ENCODE measurements around the gene MAP2K5. TPM values are rescaled to one million over a fixed set of nuclear protein-coding genes. Genes with fewer than 3 reads are reported as not detected.
A peak's percentile ranks its signal among the peaks of the same experiment; 100 is the strongest.

The MAP2K5 gene
- total and polyA plus RNA-seq, 4 donors = 3.8 to 6.4 (median 5.6) TPM

GRCh38 chr15:67523330-67523729, 19.2 kb upstream of the MAP2K5 start:
- H3K4me3 ChIP-seq (ENCODE audit: low read depth in 1 of 3, low read length in 3 of 3) = no peak overlapping the region

GRCh38 chr15:67524235-67524634, 18.3 kb upstream of the MAP2K5 start:
- TF ChIP-seq FOXA1 (IDR thresholded peaks at IDR 0.05) = no peak
- TF ChIP-seq HNF4A (conservative IDR thresholded peaks at IDR 0.05) = no peak
- no peak for TF ChIP-seq MAX (IDR thresholded peaks at IDR 0.05)
- TF ChIP-seq CTCF (IDR thresholded peaks at IDR 0.05; ENCODE audit: low read depth, low read length, missing input control) = no peak
- no peak for TF ChIP-seq RXRA (IDR thresholded peaks at IDR 0.05)
- no peak for TF ChIP-seq RAD21 (IDR thresholded peaks at IDR 0.05)
- no peak for TF ChIP-seq ATF3 (IDR thresholded peaks at IDR 0.05)
- TF ChIP-seq SP1 (IDR thresholded peaks at IDR 0.05) = no peak
- TF ChIP-seq TAF1 (conservative IDR thresholded peaks at IDR 0.05) = no peak
- no peak for TF ChIP-seq HNF4G (IDR thresholded peaks at IDR 0.05)
- TF ChIP-seq FOXA2 (IDR thresholded peaks at IDR 0.05) = no peak
- H3K36me3 ChIP-seq (ENCODE audit: control insufficient read depth in 4 of 4, insufficient read depth in 3 of 4, low read depth in 1 of 4, low read length in 3 of 4) = peaks cover 0 to 5% (median 1%) of the 10 kb centered on the region in 4 donors
- no peak for DNase-seq (ENCODE audit: low spot score)
- peak overlapping the region in 1 of 2 donors; percentile 9 for H3K9ac ChIP-seq (ENCODE audit: low read depth in 1 of 2, low read length in 2 of 2)
- no peak overlapping the region for H3K4me3 ChIP-seq (ENCODE audit: low read depth in 1 of 3, low read length in 3 of 3)
- H3K9me3 ChIP-seq (ENCODE audit: control insufficient read depth in 4 of 4, low read length in 3 of 4) = no peaks in the 10 kb centered on the region
- H3K27me3 ChIP-seq (ENCODE audit: control insufficient read depth in 4 of 4, insufficient read depth in 4 of 4, low read length in 3 of 4) = no peaks in the 10 kb centered on the region
- peaks cover 0 to 19% (median 7%) of the 10 kb centered on the region in 4 donors for H3K4me1 ChIP-seq (ENCODE audit: control insufficient read depth in 4 of 4, insufficient read depth in 4 of 4, low read length in 3 of 4)
- H3K27ac ChIP-seq (ENCODE audit: low read depth in 1 of 2, low read length in 2 of 2) = no peak overlapping the region

More at GRCh38 chr15:67523330-67523729, 19.2 kb upstream of the MAP2K5 start:
- peaks cover 0 to 19% (median 7%) of the 10 kb centered on the region in 4 donors for H3K4me1 ChIP-seq (ENCODE audit: control insufficient read depth in 4 of 4, insufficient read depth in 4 of 4, low read length in 3 of 4)
- H3K9ac ChIP-seq (ENCODE audit: low read depth in 1 of 2, low read length in 2 of 2) = no peak overlapping the region
- no peaks in the 10 kb centered on the region for H3K27me3 ChIP-seq (ENCODE audit: control insufficient read depth in 4 of 4, insufficient read depth in 4 of 4, low read length in 3 of 4)
- TF ChIP-seq FOXA2 (IDR thresholded peaks at IDR 0.05) = no peak
- no peak for TF ChIP-seq EGR1 (IDR thresholded peaks at IDR 0.05; ENCODE audit: low read depth in 2 of 2)
- TF ChIP-seq SP1 (IDR thresholded peaks at IDR 0.05) = no peak
- no peak for TF ChIP-seq CTCF (IDR thresholded peaks at IDR 0.05; ENCODE audit: low read depth, low read length, missing input control)
- TF ChIP-seq RXRA (IDR thresholded peaks at IDR 0.05) = no peak
- TF ChIP-seq YY1 (IDR thresholded peaks at IDR 0.05) = no peak
- TF ChIP-seq ATF3 (IDR thresholded peaks at IDR 0.05) = no peak
- no peak for DNase-seq (ENCODE audit: low spot score)
- no peaks in the 10 kb centered on the region for H3K9me3 ChIP-seq (ENCODE audit: control insufficient read depth in 4 of 4, low read length in 3 of 4)
- H3K36me3 ChIP-seq (ENCODE audit: control insufficient read depth in 4 of 4, insufficient read depth in 3 of 4, low read depth in 1 of 4, low read length in 3 of 4) = peaks cover 0 to 5% (median under 1%) of the 10 kb centered on the region in 4 donors
- H3K27ac ChIP-seq (ENCODE audit: low read depth in 1 of 2, low read length in 2 of 2) = no peak overlapping the region
- 89% methylated on average over 1 of the region's 1 CpG for WGBS

GRCh38 chr15:67528513-67528912, 14.0 kb upstream of the MAP2K5 start:
- no peak for DNase-seq (ENCODE audit: low spot score)
- H3K4me1 ChIP-seq (ENCODE audit: control insufficient read depth in 4 of 4, insufficient read depth in 4 of 4, low read length in 3 of 4) = peaks cover 0 to 4% (median 0%) of the 10 kb centered on the region in 4 donors
- peaks cover 0 to 5% (median 2%) of the 10 kb centered on the region in 4 donors for H3K36me3 ChIP-seq (ENCODE audit: control insufficient read depth in 4 of 4, insufficient read depth in 3 of 4, low read depth in 1 of 4, low read length in 3 of 4)
- H3K27ac ChIP-seq (ENCODE audit: low read depth in 1 of 2, low read length in 2 of 2) = no peak overlapping the region
- no peaks in the 10 kb centered on the region for H3K9me3 ChIP-seq (ENCODE audit: control insufficient read depth in 4 of 4, low read length in 3 of 4)
- H3K4me3 ChIP-seq (ENCODE audit: low read depth in 1 of 3, low read length in 3 of 3) = no peak overlapping the region
- no peaks in the 10 kb centered on the region for H3K27me3 ChIP-seq (ENCODE audit: control insufficient read depth in 4 of 4, insufficient read depth in 4 of 4, low read length in 3 of 4)
- no peak overlapping the region for H3K9ac ChIP-seq (ENCODE audit: low read depth in 1 of 2, low read length in 2 of 2)
- TF ChIP-seq TAF1 (conservative IDR thresholded peaks at IDR 0.05) (no peak), EGR1 (IDR thresholded peaks at IDR 0.05; ENCODE audit: low read depth in 2 of 2) (no peak), HNF4A (conservative IDR thresholded peaks at IDR 0.05) (no peak), YY1 (IDR thresholded peaks at IDR 0.05) (no peak), ZBTB33 (IDR thresholded peaks at IDR 0.05) (no peak)
- 97% methylated on average over 3 of the region's 3 CpGs for WGBS

All from liver (tissue), 9 donors.